SIG-M5 (cell line): ENCODE data around the gene NCAM2.

ENCODE experiments used
- DNase-seq: peaks from one replicate; lab custom pipeline; 2025; lab: John Stamatoyannopoulos, UW

The NCAM2 gene

GRCh38 chr21:21177353-21177986 is 179.3 kb downstream of the NCAM2 start:
- no peak for DNase-seq

GRCh38 chr21:21179619-21180298 is 181.6 kb downstream of the NCAM2 start:
- DNase-seq, result no peak

GRCh38 chr21:21182401-21183010 is 184.3 kb downstream of the NCAM2 start:
- no peak for DNase-seq

GRCh38 chr21:21183092-21183491 is 184.9 kb downstream of the NCAM2 start:
- no peak for DNase-seq

- no peak for DNase-seq
Measured at GRCh38 chr21:21184771-21185528, 186.7 kb downstream of the NCAM2 start.

GRCh38 chr21:21187579-21187978 is 189.4 kb downstream of the NCAM2 start:
- no peak for DNase-seq

- no peak for DNase-seq
Measured at GRCh38 chr21:21188513-21189195, 190.4 kb downstream of the NCAM2 start.

GRCh38 chr21:21195417-21195943 is 197.3 kb downstream of the NCAM2 start:
- DNase-seq, result no peak

GRCh38 chr21:21196087-21196486 is 197.9 kb downstream of the NCAM2 start:
- DNase-seq, result no peak

GRCh38 chr21:21196848-21197247 is 198.6 kb downstream of the NCAM2 start:
- DNase-seq, result no peak

- DNase-seq, result no peak
Measured at GRCh38 chr21:21199342-21200102, 201.3 kb downstream of the NCAM2 start.

- no peak for DNase-seq
Measured at GRCh38 chr21:21200103-21200938, 202.1 kb downstream of the NCAM2 start.

GRCh38 chr21:21200939-21201615 is 202.9 kb downstream of the NCAM2 start:
- no peak for DNase-seq

GRCh38 chr21:21203822-21204339 is 205.7 kb downstream of the NCAM2 start:
- no peak for DNase-seq

GRCh38 chr21:21204366-21204996 is 206.3 kb downstream of the NCAM2 start:
- DNase-seq, result no peak

GRCh38 chr21:21205604-21206003 is 207.4 kb downstream of the NCAM2 start:
- no peak for DNase-seq

GRCh38 chr21:21210552-21210951 is 212.3 kb downstream of the NCAM2 start:
- DNase-seq, result no peak

- DNase-seq, result no peak
Measured at GRCh38 chr21:21213297-21213696, 215.1 kb downstream of the NCAM2 start.

- no peak for DNase-seq
Measured at GRCh38 chr21:21216047-21216446, 217.8 kb downstream of the NCAM2 start.
